Right lung (tissue), 5 donors: ENCODE measurements around the gene PTGS1. TPM values are rescaled to one million over a fixed set of nuclear protein-coding genes. Genes with fewer than 3 reads are reported as not detected.

ENCODE experiments used
- polyA plus RNA-seq, 5 donors: library from polyadenylated mRNA; unstranded; fragments of 120-200 nt; gene quantifications; one replicate each; pipeline versions ENCODE4 v1.2.1 to v1.2.3, GENCODE V29; 2013; ENCODE audit warnings: inconsistent platforms in 1 of 5, low replicate concordance in 1 of 5; ENCODE audit not compliant: insufficient read length in 5 of 5, insufficient read depth in 1 of 5

PTGS1 gene
- polyA plus RNA-seq, 5 donors: 3.7 to 5.6 (median 4.0) TPM

Other genes starting within 250 kb of the PTGS1 start
- 10 to 100 TPM; 45.7 to 61.0 (median 51.7) TPM for gene NDUFA8, start 211.2 kb upstream of the PTGS1 start, polyA plus RNA-seq
- gene MORN5, start 211.1 kb upstream of the PTGS1 start, polyA plus RNA-seq: 1 to 10 TPM; 1.2 to 6.8 (median 5.2) TPM
- gene LHX6, start 142.1 kb upstream of the PTGS1 start, polyA plus RNA-seq: 10 to 100 TPM; 16.3 to 21.4 (median 18.2) TPM
- 10 to 100 TPM; 27.0 to 41.9 (median 33.6) TPM for gene RBM18, start 106.2 kb upstream of the PTGS1 start, polyA plus RNA-seq
- 10 to 100 TPM; 34.8 to 48.8 (median 44.2) TPM for gene MRRF, start 106.1 kb upstream of the PTGS1 start, polyA plus RNA-seq
- gene OR1J1, start 106.9 kb downstream of the PTGS1 start, polyA plus RNA-seq: not detected
- not detected for gene OR1J2, start 139.8 kb downstream of the PTGS1 start, polyA plus RNA-seq
- not detected for gene OR1J4, start 148.1 kb downstream of the PTGS1 start, polyA plus RNA-seq
- not detected for gene OR1N1, start 156.3 kb downstream of the PTGS1 start, polyA plus RNA-seq
- not detected for gene OR1N2, start 182.1 kb downstream of the PTGS1 start, polyA plus RNA-seq
- gene OR1L8, start 212.4 kb downstream of the PTGS1 start, polyA plus RNA-seq: under 1 TPM; 0.12 to 0.39 (median 0.28) TPM
- not detected for gene OR1Q1, start 243.7 kb downstream of the PTGS1 start, polyA plus RNA-seq